Mesendoderm (in vitro differentiated cells): ENCODE measurements around the gene RAB2B.

Experiments used
- DNase-seq: peaks from one replicate; pipeline ENCODE4 v3.0.0; 2013
- H2AK5ac ChIP-seq: 2 replicates; pipeline ENCODE4 v1.6.1; 2013; ENCODE audit warnings: low read length, inconsistent platforms
- H2BK120ac ChIP-seq: 2 replicates; pipeline ENCODE4 v1.6.1; 2013; ENCODE audit warnings: low read depth, mild to moderate bottlenecking, low read length, moderate library complexity, mixed read lengths
- H2BK15ac ChIP-seq: replicated peaks from 2 replicates; pipeline ENCODE4 v1.6.1; 2013; ENCODE audit warnings: low read depth, mild to moderate bottlenecking, moderate library complexity
- H2BK5ac ChIP-seq: 2 replicates; pipeline ENCODE4 v1.6.1; 2013; ENCODE audit warnings: low read length, inconsistent platforms
- H3K18ac ChIP-seq: 2 replicates; pipeline ENCODE4 v1.6.1; 2013; ENCODE audit warnings: mild to moderate bottlenecking, low read length, mixed read lengths
- H3K23ac ChIP-seq: one replicate; pipeline ENCODE4 v1.6.1; 2013; ENCODE audit warnings: low read length
- H3K27ac ChIP-seq: 2 replicates; pipeline ENCODE4 v1.5.1; 2013; ENCODE audit warnings: low read depth, mild to moderate bottlenecking, inconsistent platforms, low read length, moderate library complexity
- H3K27me3 ChIP-seq: 2 replicates; pipeline ENCODE4 v1.6.1; 2013; ENCODE audit warnings: low read length, control low read depth, mild to moderate bottlenecking, inconsistent platforms; ENCODE audit not compliant: insufficient read depth, poor library complexity
- H3K36me3 ChIP-seq: 2 replicates; pipeline ENCODE4 v1.6.1; 2013; ENCODE audit warnings: low read length, inconsistent platforms; ENCODE audit not compliant: control insufficient read depth, insufficient read depth
- H3K4ac ChIP-seq: one replicate; pipeline ENCODE4 v1.6.1; 2013; ENCODE audit warnings: low read depth, mild to moderate bottlenecking, low read length, moderate library complexity
- H3K4me1 ChIP-seq: 2 replicates; pipeline ENCODE4 v1.6.1; 2013; ENCODE audit warnings: low read depth, low read length, inconsistent platforms; ENCODE audit not compliant: control insufficient read depth
- H3K4me2 ChIP-seq: 2 replicates; pipeline ENCODE4 v1.6.1; 2013; ENCODE audit warnings: low read length
- H3K4me3 ChIP-seq: 2 replicates; pipeline ENCODE4 v1.5.1; 2013; ENCODE audit warnings: mild to moderate bottlenecking, low read length
- H3K56ac ChIP-seq: one replicate; pipeline ENCODE4 v1.6.1; 2013; ENCODE audit warnings: low read length
- H3K79me1 ChIP-seq: 2 replicates; pipeline ENCODE4 v1.6.1; 2013; ENCODE audit warnings: low read length, inconsistent platforms
- H3K79me2 ChIP-seq: 2 replicates; pipeline ENCODE4 v1.6.1; 2013; ENCODE audit warnings: mild to moderate bottlenecking, low read length; ENCODE audit not compliant: control insufficient read depth, insufficient read depth
- H3K9ac ChIP-seq: 2 replicates; pipeline ENCODE4 v1.6.1; 2013; ENCODE audit warnings: low read length, inconsistent platforms
- H4K5ac ChIP-seq: one replicate; pipeline ENCODE4 v1.6.1; 2013; ENCODE audit warnings: low read length
- H4K8ac ChIP-seq: one replicate; pipeline ENCODE4 v1.6.1; 2013; ENCODE audit warnings: low read depth, mild to moderate bottlenecking, control low read depth, low read length, moderate library complexity
- WGBS: extraction: QIAGEN DNeasy Blood & Tissue Kit; methylation state at CpG from one replicate; pipeline ENCODE4 v1.1.7; 2013; ENCODE audit warnings: low lambda C conversion rate, missing lambda C conversion rate; ENCODE audit not compliant: insufficient coverage; ENCODE audit errors: extremely low coverage; 5-methylcytosine and 5-hydroxymethylcytosine counted together

RAB2B gene

DNA sequence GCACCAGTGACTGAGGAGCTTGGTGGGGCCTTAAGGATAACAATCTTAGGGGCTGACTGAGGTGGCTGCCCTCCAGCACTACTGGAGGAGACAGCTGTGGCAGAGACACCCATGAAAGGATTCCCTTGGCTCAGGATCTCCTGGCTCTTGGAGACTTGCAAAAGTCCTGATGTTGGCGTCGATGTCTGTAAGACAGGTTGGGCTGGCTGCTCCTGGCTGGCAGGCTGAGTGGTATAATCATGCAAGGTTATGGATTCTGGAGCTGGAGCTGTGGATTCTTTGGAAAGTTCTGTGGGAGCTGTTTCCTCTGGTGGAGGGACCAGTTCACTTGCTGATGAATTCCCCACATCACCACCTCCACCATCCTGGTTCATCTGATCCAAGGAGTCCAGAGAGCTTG, 45.6 kb downstream of the RAB2B start:
- H2AK5ac ChIP-seq: no peak overlapping the region
- no peak for DNase-seq
- H3K23ac ChIP-seq: no peak overlapping the region
- H3K27me3 ChIP-seq: no peaks in the 10 kb centered on the region
- H3K79me1 ChIP-seq: peaks cover 15% of the 10 kb centered on the region
- H3K36me3 ChIP-seq: peaks cover 11% of the 10 kb centered on the region
- H4K8ac ChIP-seq: no peak overlapping the region
- H3K4me1 ChIP-seq: no peaks in the 10 kb centered on the region
- H3K56ac ChIP-seq: no peak overlapping the region
- no peak overlapping the region for H3K9ac ChIP-seq
- H3K27ac ChIP-seq: no peak overlapping the region
- H3K18ac ChIP-seq: no peak overlapping the region
- H4K5ac ChIP-seq: no peak overlapping the region
- H2BK15ac ChIP-seq: no peak overlapping the region
- no peak overlapping the region for H2BK120ac ChIP-seq
- WGBS: no CpG with 5 or more reads among the region's 2 CpGs
- H3K79me2 ChIP-seq: peaks cover 35% of the 10 kb centered on the region
- no peak overlapping the region for H3K4me2 ChIP-seq
- H3K4ac ChIP-seq: no peak overlapping the region
- no peak overlapping the region for H2BK5ac ChIP-seq
- no peak overlapping the region for H3K4me3 ChIP-seq

DNA sequence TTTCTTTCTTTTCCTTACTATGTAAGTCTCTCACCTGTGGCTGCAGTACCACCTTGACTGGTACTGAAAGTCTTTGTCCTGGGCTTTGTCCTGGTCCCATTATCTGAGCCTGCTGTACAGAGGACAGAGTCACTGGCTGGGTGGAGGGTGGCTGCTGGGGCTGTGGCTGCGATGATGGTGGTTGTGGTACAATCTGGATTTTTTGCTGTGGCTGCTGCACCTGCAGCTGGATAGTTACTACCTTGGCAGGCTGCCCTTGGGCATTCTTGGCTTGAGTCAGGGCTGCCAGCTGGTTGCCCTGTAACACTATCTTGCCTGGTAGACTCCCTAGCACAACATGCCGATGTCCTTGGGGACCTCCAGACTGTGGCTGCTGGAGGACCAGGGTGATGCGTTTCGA, 47.8 kb downstream of the RAB2B start:
- peaks cover 17% of the 10 kb centered on the region for H3K79me2 ChIP-seq
- H3K36me3 ChIP-seq: peaks cover 15% of the 10 kb centered on the region
- no peak overlapping the region for H4K5ac ChIP-seq

GRCh38 chr14:21426692-21427091, 50.1 kb downstream of the RAB2B start:
- H3K4ac ChIP-seq: no peak overlapping the region
- no peaks in the 10 kb centered on the region for H3K4me1 ChIP-seq
- no peak overlapping the region for H4K8ac ChIP-seq
- no peak overlapping the region for H3K23ac ChIP-seq
- peaks cover 6% of the 10 kb centered on the region for H3K79me2 ChIP-seq
- H3K56ac ChIP-seq: no peak overlapping the region
- no peaks in the 10 kb centered on the region for H3K27me3 ChIP-seq
- no peak for DNase-seq
- no peak overlapping the region for H3K4me2 ChIP-seq
- H2BK15ac ChIP-seq: no peak overlapping the region
- H3K18ac ChIP-seq: no peak overlapping the region
- H3K36me3 ChIP-seq: peaks cover 18% of the 10 kb centered on the region
- H3K79me1 ChIP-seq: peaks cover 10% of the 10 kb centered on the region
- no peak overlapping the region for H2BK120ac ChIP-seq
- no peak overlapping the region for H2AK5ac ChIP-seq
- no peak overlapping the region for H4K5ac ChIP-seq
- H3K9ac ChIP-seq: no peak overlapping the region
- no peak overlapping the region for H3K27ac ChIP-seq
- no peak overlapping the region for H3K4me3 ChIP-seq
- no CpG with 5 or more reads among the region's 1 CpG for WGBS
- H2BK5ac ChIP-seq: no peak overlapping the region

More for the DNA sequence above, 47.8 kb downstream of the RAB2B start:
- Histone ChIP-seq H3K56ac (no peak overlapping the region), H3K23ac (no peak overlapping the region), H3K4ac (no peak overlapping the region), H3K79me1 (peaks cover 15% of the 10 kb centered on the region), H3K4me2 (no peak overlapping the region), H4K8ac (no peak overlapping the region), H3K18ac (no peak overlapping the region), H3K27me3 (no peaks in the 10 kb centered on the region), H2BK15ac (no peak overlapping the region), H2BK5ac (no peak overlapping the region), H2AK5ac (no peak overlapping the region), H3K4me1 (no peaks in the 10 kb centered on the region), H3K9ac (no peak overlapping the region), H3K4me3 (no peak overlapping the region), H3K27ac (no peak overlapping the region), H2BK120ac (no peak overlapping the region)
- no peak for DNase-seq
- WGBS: no CpG with 5 or more reads among the region's 4 CpGs

- no peak for DNase-seq
- Histone ChIP-seq H2BK120ac (no peak overlapping the region), H3K36me3 (peaks cover 9% of the 10 kb centered on the region)
Measured at GRCh38 chr14:21419528-21419927, 57.2 kb downstream of the RAB2B start.

DNA sequence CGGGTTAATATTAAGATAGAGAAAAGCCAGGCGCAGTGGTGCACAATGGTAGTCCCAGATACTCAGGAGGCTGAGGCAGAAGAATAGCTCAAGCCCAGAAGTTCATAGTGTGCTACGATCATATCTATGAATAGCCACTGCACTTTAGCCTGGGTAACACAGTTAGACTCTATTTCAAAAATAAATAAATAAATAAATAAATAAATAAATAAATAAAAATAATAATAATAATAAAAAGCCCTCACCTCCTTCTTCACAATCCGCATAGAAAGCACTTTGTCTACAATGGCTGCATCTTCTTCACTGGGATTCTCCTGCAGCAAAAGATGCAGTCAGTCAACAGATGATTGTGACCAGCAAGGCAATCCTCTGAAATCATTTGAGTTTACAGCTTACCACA, 61.4 kb downstream of the RAB2B start:
- Histone ChIP-seq H3K4me1 (no peaks in the 10 kb centered on the region), H2BK5ac (no peak overlapping the region), H3K9ac (no peak overlapping the region), H3K4me3 (no peak overlapping the region), H4K5ac (no peak overlapping the region), H3K27me3 (no peaks in the 10 kb centered on the region), H2BK15ac (no peak overlapping the region), H2BK120ac (no peak overlapping the region), H3K79me2 (no peaks in the 10 kb centered on the region), H3K56ac (no peak overlapping the region), H3K18ac (no peak overlapping the region), H3K79me1 (no peaks in the 10 kb centered on the region), H4K8ac (no peak overlapping the region), H3K27ac (no peak overlapping the region), H2AK5ac (no peak overlapping the region), H3K36me3 (peaks cover 8% of the 10 kb centered on the region), H3K4ac (no peak overlapping the region), H3K23ac (no peak overlapping the region), H3K4me2 (no peak overlapping the region)
- no peak for DNase-seq
- no CpG with 5 or more reads among the region's 4 CpGs for WGBS

More at GRCh38 chr14:21419528-21419927, 57.2 kb downstream of the RAB2B start:
- no peak overlapping the region for H2BK15ac ChIP-seq
- no CpG with 5 or more reads among the region's 5 CpGs for WGBS
- H4K8ac ChIP-seq: no peak overlapping the region
- H3K4ac ChIP-seq: no peak overlapping the region
- H3K27ac ChIP-seq: no peak overlapping the region
- H2BK5ac ChIP-seq: no peak overlapping the region
- H3K4me3 ChIP-seq: no peak overlapping the region
- no peak overlapping the region for H3K4me2 ChIP-seq
- H3K4me1 ChIP-seq: no peaks in the 10 kb centered on the region
- no peak overlapping the region for H2AK5ac ChIP-seq
- H3K79me2 ChIP-seq: no peaks in the 10 kb centered on the region
- no peak overlapping the region for H3K23ac ChIP-seq
- H4K5ac ChIP-seq: no peak overlapping the region
- no peak overlapping the region for H3K56ac ChIP-seq
- H3K9ac ChIP-seq: no peak overlapping the region
- no peaks in the 10 kb centered on the region for H3K79me1 ChIP-seq
- no peak overlapping the region for H3K18ac ChIP-seq
- H3K27me3 ChIP-seq: no peaks in the 10 kb centered on the region

GRCh38 chr14:21414137-21414631, 62.6 kb downstream of the RAB2B start:
- Histone ChIP-seq H3K4ac (no peak overlapping the region), H3K79me2 (no peaks in the 10 kb centered on the region), H2BK120ac (no peak overlapping the region), H3K56ac (no peak overlapping the region), H3K4me2 (no peak overlapping the region), H3K23ac (no peak overlapping the region), H3K27me3 (peaks cover 3% of the 10 kb centered on the region), H3K4me1 (no peaks in the 10 kb centered on the region), H3K27ac (no peak overlapping the region), H3K18ac (no peak overlapping the region), H4K5ac (no peak overlapping the region), H2BK5ac (no peak overlapping the region), H4K8ac (no peak overlapping the region), H3K4me3 (no peak overlapping the region), H3K79me1 (no peaks in the 10 kb centered on the region), H3K9ac (no peak overlapping the region), H2AK5ac (no peak overlapping the region), H3K36me3 (peaks cover 11% of the 10 kb centered on the region), H2BK15ac (no peak overlapping the region)
- WGBS: no CpG with 5 or more reads among the region's 1 CpG
- DNase-seq: no peak
